Measurements from ENCODE around the gene ADSS1.

Gene ADSS1

DNA sequence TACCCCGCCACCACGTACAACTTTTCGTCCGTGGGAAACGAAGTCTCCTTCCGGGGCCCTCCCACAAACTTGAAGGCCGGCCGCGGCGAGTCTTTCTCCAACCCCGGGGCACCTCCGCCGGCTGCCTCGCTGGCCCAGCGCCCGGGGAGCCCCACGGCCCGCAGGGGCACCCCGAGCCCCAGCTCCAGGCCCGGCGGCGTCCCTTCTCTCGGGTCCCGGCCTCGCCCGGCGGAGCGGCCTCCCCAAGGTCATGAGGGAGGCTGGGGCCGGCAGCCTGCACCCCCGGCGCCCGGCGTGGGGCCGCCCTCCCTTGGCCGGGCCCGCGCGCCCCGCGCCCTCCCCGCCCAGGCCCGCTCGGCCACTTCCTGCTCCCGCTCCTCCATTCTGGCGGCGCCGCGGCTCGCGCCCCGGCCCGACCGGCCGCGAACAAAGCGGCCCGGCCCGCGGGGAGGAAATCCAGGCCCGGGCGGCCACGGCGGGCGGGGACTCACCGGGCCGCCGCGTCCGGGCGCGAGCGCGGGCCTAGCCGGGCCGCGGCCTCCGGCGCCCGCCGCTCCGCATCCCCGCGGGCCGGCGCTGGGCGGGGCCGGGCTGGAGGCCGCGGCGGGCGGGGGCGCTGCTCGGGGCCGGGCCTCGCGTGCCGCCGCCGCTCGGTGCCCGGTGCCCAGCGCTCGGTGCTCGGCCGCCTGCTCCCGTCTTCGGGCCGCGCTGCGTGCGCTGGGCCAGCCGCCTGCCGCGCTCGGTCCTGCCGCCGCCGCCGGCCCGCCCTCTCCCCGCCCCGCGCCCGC lies 71.2 kb downstream of the ADSS1 start, which contains the start of gene AKT1:
Gene AKT1, minus strand, starts transcription at position 756 of the 788 bp plus-strand sequence. CDS start 3,105 bp downstream, outside the sequence.
- TF ChIP-seq POLR2A (IDR thresholded peaks at IDR 0.05; ENCODE audit: low read length), result no peak
- no peak for TF ChIP-seq GATA1 (IDR thresholded peaks at IDR 0.05; ENCODE audit: low read depth, low read length)
- DNase-seq, result peak; percentile 61 to 73

- peak; percentile 68 to 82 for DNase-seq
- TF ChIP-seq GATA1 (IDR thresholded peaks at IDR 0.05; ENCODE audit: low read depth, low read length) (no peak), POLR2A (IDR thresholded peaks at IDR 0.05; ENCODE audit: low read length) (peak; percentile 44)
Measured at GRCh38 chr14:104795781-104796686, 72.0 kb downstream of the ADSS1 start.

GRCh38 chr14:104796687-104797081 lies 72.7 kb downstream of the ADSS1 start:
- DNase-seq, result no peak

More at GRCh38 chr14:104796687-104797081, 72.7 kb downstream of the ADSS1 start:
- no peak for TF ChIP-seq POLR2A (IDR thresholded peaks at IDR 0.05; ENCODE audit: low read length)
- TF ChIP-seq GATA1 (IDR thresholded peaks at IDR 0.05; ENCODE audit: low read depth, low read length), result no peak

Measured in erythroblast (primary cell).